Kidney capillary endothelial cell (primary cell): ENCODE data around the gene KHK.
"Not testable (repeated sequence)": the region's sequence is repeated elsewhere in the genome, so short reads cannot be mapped to it uniquely, and the experiment has no call there.

Source experiments
- DNase-seq: peaks from one replicate; pipeline ENCODE4 v3.0.0-alpha.2; 2018; ENCODE audit warnings: low spot score

Gene KHK

DNA sequence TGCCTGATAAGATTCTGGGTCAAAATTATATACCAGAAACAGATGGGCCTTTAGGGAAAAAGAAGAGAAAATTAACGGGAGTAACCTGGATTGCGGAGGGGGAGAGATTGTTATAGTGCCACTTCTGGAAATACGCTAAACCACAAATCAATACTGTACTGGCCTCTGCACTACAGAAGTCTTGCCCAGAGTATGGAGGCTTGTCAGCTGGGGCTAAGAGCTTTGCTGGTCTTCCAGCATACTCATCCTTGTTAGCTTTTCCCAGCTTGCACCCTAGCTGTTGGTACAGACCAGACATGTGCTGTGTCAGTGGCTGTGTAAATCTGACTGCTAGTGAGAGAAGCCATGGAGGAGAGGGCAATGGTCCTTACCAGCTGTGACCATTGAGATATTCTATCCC, 26.2 kb upstream of the KHK start:
- DNase-seq: no peak

DNA sequence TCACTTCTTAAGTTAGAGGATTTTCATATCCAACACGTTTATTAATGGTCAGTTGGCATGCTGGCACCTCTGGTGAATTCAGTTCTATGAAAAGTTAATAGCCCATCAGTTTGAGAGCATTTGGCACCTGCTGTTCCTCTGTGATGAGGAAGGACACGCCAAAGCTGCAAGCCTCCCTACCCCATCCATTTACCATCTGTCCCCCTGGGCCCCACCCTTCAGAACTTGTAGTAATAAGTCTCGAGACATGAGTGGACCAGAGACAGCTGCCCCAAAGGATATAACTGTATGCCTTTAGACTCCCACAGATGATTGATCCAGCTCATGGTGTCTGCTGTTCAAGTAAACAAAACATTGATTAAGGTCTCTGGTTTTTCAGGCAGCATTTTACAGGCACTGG, 21.4 kb upstream of the KHK start:
- no peak for DNase-seq

DNA sequence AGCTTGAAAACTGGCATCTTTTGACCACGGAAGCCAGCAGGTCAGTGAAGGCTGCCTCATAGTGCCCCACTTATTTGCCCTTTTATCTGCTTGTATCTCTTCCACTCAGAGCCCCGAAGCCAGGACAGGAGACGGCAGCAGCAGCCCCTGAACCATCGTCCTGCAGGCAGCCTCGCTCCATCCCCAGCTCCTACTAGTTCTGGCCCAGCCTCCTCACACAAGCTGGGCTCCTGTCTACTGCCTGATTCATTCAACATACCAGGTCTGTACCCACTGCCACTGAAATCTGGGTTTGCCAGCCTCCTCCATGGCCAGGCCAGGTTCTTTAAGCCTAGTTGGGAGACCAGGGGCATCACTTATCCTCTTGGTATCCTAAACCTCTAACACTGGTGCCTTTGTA, 19.2 kb upstream of the KHK start:
- no peak for DNase-seq

DNA sequence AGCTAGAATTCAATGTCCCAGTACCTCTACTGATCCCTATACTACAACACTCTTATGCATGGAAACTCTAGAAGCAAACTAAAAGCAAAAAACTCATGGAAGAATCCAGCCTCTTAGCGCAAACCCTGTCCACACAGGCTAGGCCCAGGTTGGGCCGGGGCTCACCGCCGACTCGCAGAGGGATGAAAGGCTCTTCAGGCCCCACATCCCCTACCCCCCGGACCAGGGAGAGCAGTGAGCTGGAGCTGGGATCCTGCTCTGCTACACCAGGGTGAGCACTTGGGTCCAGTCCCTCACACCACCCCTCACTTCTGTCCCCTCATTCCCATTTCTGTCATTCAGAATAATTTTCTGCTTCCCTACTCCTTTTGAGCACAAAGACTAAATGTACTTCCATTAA, 17.1 kb upstream of the KHK start:
- no peak for DNase-seq

DNA sequence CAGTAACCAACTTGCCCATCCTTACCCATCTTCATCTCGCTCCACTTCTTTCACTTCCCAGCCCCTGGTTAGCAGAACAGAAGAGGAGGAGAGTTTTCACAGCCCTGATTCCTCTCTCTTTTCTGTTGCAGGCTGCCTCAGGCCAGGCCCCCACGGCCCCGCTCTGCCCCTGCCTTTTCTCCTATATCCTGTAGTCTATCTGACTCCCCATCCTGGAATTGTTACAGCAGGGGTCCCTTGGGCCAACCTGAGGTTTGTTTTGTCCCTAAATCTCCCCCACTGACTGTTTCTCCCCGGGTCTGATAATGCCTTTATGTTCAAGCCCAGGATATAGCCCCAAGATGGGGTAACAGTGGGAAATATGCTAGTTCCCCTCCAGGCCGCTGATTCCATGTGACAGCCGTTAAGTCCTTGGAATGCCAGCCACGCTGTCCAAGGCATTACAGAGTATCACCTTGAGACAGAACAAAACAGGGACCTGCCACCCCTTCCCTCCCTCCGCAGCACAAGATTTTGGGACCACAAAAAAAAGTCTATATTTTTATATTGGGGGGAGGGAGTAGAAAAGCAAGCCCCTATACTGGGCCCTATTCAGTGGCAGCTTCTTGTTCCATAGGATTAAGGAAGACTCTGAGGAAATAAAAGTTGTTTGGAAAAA, 16.5 kb upstream of the KHK start:
- DNase-seq: no peak

DNA sequence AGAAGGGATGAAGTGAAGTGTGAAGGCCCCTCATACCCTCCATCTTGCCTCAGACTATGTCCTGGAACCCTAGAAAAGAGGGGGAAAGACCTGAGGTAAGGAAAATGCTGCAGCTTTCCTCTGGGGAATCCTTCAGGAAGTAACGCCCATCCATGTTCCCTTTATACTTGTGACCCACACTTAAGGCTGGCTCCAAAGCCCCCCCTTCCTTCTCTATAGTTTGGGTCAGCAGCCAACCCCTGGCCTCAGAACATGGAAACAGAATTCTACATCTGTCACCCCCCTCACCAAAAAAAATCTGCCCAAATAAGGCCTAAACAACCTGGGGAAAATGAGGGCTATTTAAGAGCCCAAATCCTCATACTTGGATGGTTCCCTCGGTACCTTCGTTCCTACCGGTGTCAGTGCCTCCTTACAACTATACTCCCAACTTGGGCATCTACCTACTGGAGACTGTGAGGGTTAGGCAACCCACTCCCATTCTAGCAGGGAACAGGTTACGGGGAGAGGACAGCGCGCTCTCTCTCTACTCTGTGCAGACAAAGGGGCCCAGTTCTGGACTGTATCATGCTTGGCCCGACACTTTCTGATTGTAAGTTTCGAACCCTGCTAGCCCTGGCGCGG, 15.8 kb upstream of the KHK start:
- no peak for DNase-seq

DNA sequence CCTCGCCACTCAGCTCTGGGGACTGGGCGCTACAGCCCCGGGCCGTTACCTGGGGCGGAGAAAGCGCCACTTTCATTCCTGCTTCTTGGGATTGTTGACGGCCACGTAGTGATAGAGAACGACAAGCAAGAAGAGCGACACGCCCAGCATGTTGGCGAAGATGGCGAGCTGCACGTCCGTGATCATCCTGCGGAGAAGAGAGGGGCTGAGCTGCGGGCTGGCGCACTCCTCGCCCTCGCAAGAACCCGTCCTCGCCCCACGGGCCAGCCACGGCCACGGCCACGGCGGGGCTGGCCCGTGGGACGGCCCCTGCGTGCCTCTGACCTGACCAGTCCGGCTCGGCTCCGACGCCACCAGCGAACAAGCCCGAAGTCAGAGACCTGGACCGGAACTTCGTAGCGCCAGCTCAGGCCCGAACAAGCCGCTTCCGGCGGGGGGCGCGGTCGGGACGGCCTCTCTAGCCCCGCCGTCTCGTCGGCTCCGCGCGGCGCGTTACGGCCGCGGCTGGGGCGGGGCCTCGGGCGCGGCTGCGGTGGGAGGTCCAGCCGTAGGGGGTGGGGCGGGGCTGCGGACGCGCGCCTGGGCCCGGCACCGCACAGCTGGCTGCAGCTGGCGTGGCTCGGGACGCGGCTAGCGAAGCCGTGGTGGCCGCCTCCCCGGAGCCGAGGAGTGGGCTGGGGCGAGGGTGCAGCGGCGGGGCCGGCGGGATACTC, 15.1 kb upstream of the KHK start, which contains the start of gene OST4:
OST4 (minus strand) TSS at position 378 of the 713 bp plus-strand sequence.
- DNase-seq: peak; percentile 90

DNA sequence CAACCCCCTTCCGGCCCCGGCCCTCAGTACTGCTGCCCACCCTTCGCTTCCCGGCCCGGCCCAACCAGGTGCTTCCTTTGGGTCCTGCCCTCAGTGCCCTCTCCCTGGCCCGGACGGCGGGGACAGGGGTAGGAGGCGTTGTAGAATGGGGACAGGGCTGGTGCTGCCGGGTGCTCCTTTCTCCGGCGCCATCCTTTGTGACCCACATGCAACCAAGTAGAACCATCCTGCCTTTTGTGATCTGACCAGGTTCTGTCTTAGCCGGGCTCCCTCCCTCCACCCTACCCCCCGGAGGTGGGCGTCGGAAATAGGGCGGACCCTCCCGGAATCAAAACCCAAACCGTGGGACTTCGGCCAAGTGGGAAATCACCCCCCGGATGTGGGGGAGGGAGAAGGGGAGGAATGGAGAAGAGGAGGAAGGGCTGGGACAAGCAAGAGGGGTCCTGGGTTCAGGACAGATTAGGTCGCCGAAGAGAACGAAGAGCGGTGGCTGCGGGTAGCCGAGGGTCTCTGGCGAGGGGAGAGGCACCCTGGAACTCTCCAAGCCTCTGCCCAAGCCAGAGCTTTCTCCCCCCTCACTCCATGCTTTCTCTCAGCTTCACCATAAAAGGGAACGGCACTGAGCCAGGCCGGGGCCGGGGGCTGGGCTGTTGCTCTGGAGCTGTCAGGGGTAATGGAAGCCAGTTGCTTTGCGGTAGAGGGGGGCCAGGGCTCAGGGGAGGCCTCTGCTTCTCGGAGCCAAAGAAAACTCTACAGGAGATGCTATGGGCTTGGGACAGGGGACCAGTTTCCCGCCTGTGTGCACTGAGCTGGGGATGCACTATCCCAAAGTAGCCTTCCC, 14.4 kb upstream of the KHK start:
- no peak for DNase-seq

DNA sequence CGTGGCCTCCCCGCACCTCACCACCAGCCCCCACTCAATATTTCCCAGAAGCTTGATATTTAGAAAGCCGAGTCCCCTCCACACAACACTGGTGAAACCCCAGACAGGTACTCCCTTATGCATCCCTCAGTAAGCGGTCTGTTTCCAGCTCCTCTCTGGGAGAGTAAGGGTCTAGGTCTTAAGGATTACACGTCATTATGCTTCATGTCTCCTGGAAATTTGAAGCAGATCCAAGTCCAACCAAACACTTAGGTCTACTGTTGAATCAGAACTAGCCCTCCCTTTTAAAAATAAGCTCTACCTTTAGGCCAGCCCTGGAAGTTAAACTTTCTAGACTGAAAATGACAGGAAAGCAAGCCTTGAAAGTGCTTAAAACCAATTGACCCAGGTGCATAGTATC, 13.7 kb upstream of the KHK start:
- no peak for DNase-seq

DNA sequence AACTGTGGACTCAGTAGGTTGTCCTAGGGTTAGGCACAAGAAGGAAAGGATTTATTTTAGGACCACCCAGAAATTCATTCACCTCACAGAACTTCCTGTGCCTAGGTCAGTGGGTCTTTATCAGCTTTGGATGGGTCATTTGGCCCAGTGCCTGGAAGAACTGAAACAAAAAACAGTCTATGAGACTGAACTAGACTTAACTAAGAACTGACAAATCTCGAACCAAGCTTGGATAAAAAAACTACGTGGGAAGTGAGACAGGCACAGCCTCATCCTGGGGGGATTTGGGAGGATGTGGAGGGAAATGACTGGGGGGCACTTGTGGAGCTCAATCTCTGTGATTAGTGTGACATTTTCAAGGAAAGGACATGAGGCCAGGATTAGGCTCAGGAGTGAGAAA, 12.8 kb upstream of the KHK start:
- no peak for DNase-seq

DNA sequence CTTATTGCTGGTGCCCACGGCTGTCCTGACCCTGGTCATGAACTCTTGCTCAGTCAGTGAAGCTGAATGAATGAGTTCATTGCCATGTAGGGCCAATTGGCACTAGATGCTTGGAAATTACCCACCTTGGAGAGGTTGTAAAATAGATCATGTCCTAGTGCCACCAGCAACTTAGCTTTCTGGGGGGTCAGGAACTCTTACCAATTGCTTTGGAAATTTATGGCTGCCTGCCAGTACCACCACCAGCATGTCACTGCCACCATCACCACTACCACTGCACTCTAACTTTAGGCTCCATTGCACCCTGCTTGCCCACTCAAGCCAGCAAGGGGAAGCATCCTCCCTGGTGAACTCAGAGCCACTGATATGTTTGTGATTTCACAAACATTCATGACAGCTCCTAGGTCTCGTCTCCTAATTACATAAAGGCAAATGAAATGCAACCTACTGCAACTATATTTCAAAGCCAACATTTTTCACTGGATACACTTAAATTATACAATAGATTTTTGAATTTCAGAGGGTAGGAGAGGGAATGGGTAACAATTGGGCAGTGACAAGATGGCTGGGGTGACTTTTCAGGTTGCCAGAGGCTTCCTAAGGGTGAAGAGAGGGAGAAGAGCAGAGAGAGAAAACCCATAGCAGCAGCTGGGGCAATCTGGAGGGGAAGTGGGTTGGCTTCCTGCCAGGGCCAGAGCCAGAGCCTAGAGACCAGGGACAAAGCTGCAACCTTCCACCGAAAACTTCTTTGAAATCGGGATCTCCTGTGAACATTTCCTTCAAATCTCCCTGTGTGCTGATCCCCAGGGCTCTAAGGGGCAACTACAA, 11.6 kb upstream of the KHK start:
- DNase-seq: no peak

DNA sequence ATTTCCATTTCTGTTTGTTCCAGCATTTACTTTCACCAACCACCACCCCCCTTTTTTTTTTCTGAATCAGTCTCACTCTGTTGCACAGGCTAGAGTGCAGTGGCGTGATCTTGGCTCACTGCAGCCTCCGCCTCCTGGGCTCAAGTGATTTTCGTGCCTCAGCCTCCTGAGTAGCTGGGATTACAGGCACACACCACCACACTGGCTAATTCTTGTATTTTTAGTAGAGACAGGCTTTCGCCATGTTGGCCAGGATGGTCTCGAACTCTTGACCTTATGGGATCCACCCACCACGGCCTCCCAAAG, 11.1 kb upstream of the KHK start:
- DNase-seq: not testable (repeated sequence)

DNA sequence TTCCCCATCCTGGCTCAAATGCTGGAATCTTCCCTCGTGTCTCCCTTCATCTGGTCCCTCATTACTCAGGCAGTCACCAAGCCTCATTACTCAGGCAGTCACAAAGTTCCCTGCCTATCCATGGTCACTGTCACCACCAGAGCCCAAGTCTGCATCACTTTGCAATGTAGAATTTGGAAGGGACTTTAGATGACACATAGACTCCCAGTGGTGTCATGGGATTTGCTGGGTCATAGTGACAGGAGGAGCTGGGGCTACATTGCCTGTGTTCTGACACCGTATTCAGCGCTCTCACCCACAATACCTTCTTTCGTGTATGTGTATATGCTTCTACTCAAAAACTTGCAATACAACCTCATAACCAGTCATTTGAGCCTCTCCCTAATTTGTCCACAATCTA, 10.2 kb upstream of the KHK start:
- no peak for DNase-seq

DNA sequence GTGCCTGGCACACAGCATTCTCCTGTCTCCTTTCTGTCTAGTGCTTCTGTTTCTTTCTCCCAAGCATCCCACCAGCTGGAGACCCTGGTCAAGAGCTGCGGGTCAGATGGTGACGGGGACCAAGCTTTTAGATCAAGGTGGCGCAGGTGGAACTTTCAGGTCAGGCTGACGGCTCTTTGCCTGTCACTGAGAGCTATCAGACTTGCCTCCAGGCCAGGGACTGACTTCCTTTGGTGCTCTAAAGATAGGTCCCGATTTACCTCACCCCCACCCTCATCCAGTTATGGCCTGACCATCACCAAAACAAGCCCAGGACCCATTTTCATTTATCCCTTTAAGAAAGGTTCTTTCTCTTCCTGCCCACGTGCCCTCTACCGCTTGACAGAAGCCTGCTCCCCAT, 9.3 kb upstream of the KHK start:
- DNase-seq: no peak

DNA sequence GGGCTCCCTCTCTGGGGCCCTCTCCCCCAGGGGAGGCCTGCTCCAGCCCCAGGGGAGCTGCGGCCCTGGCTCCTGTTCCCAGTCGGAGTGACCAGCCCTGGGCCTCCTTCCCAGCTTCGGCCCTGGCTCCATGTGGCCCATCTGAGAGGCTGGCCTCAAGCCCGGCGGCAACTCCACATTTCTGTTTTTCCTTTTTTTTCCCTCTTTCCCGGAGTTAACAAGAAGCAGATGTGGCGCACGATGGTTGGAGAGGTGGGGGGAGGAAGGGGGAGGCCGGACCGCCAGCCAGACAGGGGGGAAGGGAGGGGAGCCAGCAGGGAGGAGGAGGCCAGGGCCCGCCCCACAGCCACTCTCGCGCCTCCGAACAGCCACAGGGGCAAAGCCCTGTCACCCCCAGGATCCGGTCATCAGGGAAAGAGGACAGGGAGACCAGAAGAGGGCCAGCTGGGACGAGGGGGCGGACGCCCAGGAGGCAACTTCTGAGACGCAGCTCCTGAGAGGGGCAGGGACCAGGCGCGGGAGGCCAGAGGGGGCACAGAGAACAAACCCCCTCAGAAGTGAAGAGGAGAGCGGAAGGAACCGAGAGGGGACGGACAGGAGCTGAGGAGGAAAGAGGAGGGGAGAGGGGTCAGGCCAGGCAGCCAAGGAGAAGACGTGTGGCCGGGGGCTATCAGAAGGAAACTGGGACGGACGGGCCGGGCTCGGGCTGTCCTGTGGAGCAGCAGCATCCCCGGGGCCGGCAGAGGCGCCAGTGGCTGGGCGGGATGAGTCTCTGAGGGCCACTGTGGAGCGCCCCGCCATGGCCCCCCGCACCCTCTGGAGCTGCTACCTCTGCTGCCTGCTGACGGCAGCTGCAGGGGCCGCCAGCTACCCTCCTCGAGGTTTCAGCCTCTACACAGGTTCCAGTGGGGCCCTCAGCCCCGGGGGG, 8.0 kb upstream of the KHK start, which contains the start of gene EMILIN1:
EMILIN1 (plus strand) TSS at position 349 of the 928 bp plus-strand sequence; CDS start at position 800, 451 bp downstream.
- no peak for DNase-seq

DNA sequence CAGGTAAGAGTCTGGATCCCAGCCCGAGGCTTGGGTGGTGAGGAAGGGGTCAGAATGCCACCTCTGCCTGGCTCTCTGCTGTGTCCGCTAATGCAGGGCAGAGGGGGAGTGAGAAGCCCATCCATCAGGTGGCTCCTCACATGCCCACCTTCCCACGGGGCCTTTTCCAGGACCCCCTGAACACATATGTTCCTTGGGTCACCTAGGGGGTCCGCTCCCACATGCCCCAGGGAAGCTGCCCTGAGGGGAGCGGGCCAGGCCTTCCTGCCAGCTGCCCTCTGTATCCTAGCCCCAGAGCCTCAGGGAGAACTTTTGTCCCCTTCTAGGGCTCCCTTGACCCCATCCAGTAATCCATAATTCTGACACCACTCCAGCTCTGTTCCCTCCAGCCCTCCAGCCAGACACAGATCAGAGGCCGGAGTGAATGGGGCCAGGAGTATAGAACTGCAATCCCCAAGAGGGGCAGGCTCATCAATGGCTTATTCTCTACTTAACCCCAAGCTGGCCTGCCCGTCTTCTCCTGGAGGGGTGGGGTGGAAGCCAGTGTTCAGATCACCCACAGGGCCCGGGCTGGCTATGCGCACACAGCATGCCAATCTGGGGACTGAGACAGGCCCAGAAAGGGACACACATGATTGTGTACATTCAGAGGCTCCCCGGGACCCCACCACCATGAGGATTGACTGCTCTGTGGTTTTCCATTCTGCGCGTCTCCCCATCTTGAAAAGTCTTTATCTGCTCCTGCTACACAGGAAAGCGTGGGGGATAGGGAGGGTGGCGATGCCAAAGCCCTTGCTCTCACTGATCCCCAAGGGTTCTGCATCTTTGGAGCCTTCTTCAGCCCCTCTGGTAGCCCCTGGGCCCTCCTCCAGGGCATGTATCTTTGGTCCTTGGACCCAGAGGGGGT, 7.1 kb upstream of the KHK start:
- no peak for DNase-seq

DNA sequence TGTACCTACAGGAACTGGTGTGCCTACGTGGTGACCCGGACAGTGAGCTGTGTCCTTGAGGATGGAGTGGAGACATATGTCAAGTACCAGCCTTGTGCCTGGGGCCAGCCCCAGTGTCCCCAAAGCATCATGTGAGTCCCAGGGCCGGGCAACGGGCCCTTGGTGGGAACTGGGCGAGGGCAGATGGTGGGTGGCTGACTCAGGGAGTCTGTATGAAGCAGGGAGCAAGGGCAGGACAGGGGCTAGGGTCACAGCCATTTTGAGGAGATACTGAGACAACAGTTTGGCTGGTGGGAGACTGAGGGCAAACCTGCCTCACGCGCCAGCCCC, 6.5 kb upstream of the KHK start:
- no peak for DNase-seq

DNA sequence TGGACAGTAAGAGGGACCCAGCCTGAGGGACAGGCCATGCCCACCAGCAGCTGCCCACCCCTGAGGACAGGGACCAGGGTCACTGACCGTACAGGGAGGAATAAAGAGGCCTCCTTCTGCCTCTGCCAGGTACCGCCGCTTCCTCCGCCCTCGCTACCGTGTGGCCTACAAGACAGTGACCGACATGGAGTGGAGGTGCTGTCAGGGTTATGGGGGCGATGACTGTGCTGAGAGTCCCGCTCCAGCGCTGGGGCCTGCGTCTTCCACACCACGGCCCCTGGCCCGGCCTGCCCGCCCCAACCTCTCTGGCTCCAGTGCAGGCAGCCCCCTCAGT, 6.0 kb upstream of the KHK start:
- no peak for DNase-seq

DNA sequence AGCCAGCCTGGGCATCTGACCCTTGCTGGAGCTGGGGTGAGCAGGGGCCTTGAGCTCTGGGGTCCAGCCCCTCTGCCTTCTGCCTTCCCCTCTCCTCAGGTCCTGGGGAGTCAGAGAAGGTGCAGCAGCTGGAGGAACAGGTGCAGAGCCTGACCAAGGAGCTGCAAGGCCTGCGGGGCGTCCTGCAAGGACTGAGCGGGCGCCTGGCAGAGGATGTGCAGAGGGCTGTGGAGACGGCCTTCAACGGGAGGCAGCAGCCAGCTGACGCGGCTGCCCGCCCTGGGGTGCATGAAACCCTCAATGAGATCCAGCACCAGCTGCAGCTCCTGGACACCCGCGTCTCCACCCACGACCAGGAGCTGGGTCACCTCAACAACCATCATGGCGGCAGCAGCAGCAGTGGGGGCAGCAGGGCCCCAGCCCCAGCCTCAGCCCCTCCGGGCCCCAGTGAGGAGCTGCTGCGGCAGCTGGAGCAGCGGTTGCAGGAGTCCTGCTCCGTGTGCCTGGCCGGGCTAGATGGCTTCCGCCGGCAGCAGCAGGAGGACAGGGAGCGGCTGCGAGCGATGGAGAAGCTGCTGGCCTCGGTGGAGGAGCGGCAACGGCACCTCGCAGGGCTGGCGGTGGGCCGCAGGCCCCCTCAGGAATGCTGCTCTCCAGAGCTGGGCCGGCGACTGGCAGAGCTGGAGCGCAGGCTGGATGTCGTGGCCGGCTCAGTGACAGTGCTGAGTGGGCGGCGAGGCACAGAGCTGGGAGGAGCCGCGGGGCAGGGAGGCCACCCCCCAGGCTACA, 4.4 kb upstream of the KHK start:
- DNase-seq: no peak
